Breast epithelium (tissue), 3 donors: ENCODE results near the gene IER5.

Experiments used
- POLR2AphosphoS5 ChIP-seq, 3 donors: sonication (generic); formaldehyde crosslinking; IDR thresholded peaks; one replicate each; pipeline ENCODE4 v1.6.1; 2017; ENCODE audit warnings: antibody characterized with exemption in 3 of 3
- TF ChIP-seq, protein P1 (sequence below), 3 donors: fragments of 450-650 bp; IDR thresholded peaks; one replicate each; pipeline ENCODE4 v1.5.1; 2016 to 2017; ENCODE audit warnings: antibody characterized with exemption in 3 of 3, mild to moderate bottlenecking in 3 of 3, moderate library complexity in 3 of 3

DNA sequence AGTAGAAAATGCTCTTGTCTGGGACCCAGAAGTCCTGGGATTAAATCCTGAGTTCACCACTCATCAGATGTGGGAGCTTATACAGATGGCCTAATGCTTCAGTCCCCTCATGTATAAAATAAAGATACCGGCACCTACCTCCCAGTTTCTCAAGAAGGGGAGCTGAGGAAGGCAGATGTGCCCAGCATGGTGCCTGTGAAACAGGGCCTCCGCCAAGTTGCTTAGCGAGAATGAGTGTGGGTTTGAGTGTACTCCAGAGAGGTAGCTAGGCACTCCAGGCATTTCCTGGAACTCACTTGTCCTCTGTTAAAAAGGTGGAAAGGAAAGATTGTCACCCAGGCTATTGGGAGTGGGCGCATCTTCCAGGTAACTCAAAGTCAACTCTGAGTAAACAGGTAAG lies 37.8 kb downstream of the IER5 start:
- TF ChIP-seq, protein P1, sequence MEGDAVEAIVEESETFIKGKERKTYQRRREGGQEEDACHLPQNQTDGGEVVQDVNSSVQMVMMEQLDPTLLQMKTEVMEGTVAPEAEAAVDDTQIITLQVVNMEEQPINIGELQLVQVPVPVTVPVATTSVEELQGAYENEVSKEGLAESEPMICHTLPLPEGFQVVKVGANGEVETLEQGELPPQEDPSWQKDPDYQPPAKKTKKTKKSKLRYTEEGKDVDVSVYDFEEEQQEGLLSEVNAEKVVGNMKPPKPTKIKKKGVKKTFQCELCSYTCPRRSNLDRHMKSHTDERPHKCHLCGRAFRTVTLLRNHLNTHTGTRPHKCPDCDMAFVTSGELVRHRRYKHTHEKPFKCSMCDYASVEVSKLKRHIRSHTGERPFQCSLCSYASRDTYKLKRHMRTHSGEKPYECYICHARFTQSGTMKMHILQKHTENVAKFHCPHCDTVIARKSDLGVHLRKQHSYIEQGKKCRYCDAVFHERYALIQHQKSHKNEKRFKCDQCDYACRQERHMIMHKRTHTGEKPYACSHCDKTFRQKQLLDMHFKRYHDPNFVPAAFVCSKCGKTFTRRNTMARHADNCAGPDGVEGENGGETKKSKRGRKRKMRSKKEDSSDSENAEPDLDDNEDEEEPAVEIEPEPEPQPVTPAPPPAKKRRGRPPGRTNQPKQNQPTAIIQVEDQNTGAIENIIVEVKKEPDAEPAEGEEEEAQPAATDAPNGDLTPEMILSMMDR (IDR thresholded peaks at IDR 0.05), result no peak
- TF ChIP-seq POLR2AphosphoS5 (IDR thresholded peaks at IDR 0.05), result no peak
